Activated T-cell treated with anti-CD3 and anti-CD28 coated beads, Interleukin-2, amount 50 U/mL, for 24 hours (primary cell): ENCODE measurements around the gene CELA2A.
"Not testable (repeated sequence)": the region's sequence is repeated elsewhere in the genome, so short reads cannot be mapped to it uniquely, and the experiment has no call there.

Source experiments
- DNase-seq: peaks from one replicate; pipeline ENCODE4 v3.0.0-alpha.2; 2020
- H3K27ac Mint-ChIP-seq: 2 replicates; pipeline ENCODE4 v1.8.0; 2020; ENCODE audit warnings: mild to moderate bottlenecking, mixed read lengths
- H3K27me3 Mint-ChIP-seq: 2 replicates; pipeline ENCODE4 v1.8.0; 2020; ENCODE audit warnings: mixed read lengths
- H3K36me3 Mint-ChIP-seq: 2 replicates; pipeline ENCODE4 v1.8.0; 2020; ENCODE audit warnings: low read depth, mixed read lengths
- H3K4me1 Mint-ChIP-seq: 2 replicates; pipeline ENCODE4 v1.8.0; 2020; ENCODE audit warnings: low read depth, mixed read lengths
- H3K4me3 Mint-ChIP-seq: 2 replicates; pipeline ENCODE4 v1.8.0; 2020; ENCODE audit warnings: mild to moderate bottlenecking, moderate library complexity, mixed read lengths
- H3K9me3 Mint-ChIP-seq: 2 replicates; pipeline ENCODE4 v1.8.0; 2020; ENCODE audit warnings: mixed read lengths

CELA2A gene

DNA sequence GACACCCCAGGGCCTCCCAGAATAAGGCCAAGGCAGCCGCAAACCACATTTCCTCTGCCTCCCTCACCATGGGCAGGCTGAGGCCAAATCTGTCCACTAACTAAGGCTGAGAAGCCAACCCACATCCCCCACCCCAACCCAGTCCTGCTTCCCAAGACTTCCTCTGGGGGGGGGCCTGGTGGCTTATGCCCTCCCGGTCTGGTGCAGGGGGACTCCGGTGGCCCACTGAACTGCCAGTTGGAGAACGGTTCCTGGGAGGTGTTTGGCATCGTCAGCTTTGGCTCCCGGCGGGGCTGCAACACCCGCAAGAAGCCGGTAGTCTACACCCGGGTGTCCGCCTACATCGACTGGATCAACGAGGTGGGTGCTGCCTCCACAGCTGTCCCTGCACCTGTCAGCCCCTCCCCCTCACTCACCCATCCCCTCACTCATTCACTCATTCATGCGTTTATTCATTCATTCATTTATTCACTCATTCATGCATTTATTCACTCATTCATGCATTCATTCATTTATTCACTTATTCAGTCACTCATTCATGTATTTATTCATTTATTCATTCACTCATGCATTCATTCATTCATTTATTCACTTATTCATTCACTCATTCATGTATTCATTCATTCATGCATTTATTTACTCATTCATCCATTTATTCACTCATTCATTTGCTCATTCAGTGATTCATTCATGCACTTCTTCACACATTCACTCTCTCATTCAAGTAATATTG is 11.0 kb upstream of the CELA2A start:
- Mint-ChIP-seq H3K27me3 (peaks cover 4% of the 10 kb centered on the region), H3K9me3 (no peaks in the 10 kb centered on the region), H3K4me3 (no peak overlapping the region), H3K4me1 (no peaks in the 10 kb centered on the region), H3K27ac (no peak overlapping the region), H3K36me3 (no peaks in the 10 kb centered on the region)
- DNase-seq, result no peak

DNA sequence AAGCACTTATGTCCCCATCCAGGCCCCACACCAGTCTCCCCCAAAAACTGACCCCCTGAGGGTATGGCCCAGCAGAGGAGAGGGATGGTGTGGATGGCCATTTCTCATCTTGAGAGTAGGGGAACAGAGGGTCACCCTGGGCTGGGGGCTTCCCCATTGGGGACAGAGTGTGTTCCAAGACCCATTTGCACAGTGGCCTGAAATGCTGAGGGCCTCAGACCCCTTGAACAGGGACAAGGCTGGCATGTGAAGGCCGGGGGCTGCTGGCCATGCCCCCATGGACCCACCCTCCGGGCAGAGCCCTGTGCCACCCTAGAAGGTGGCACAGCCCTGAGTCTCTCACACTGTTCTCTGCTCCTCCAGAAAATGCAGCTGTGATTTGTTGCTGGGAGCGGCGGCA is 10.3 kb upstream of the CELA2A start:
- Mint-ChIP-seq H3K27me3 (peaks cover 4% of the 10 kb centered on the region), H3K4me1 (no peaks in the 10 kb centered on the region), H3K36me3 (no peaks in the 10 kb centered on the region), H3K4me3 (no peak overlapping the region), H3K9me3 (no peaks in the 10 kb centered on the region), H3K27ac (no peak overlapping the region)
- DNase-seq, result no peak

GRCh38 chr1:15448877-15449462 is 7.6 kb upstream of the CELA2A start:
- peaks cover 6% of the 10 kb centered on the region for H3K27me3 Mint-ChIP-seq
- H3K4me1 Mint-ChIP-seq, result no peaks in the 10 kb centered on the region
- no peaks in the 10 kb centered on the region for H3K9me3 Mint-ChIP-seq
- H3K4me3 Mint-ChIP-seq, result no peak overlapping the region
- no peaks in the 10 kb centered on the region for H3K36me3 Mint-ChIP-seq
- H3K27ac Mint-ChIP-seq, result no peak overlapping the region
- no peak for DNase-seq

GRCh38 chr1:15449567-15449966 is 7.0 kb upstream of the CELA2A start:
- Mint-ChIP-seq H3K4me1 (no peaks in the 10 kb centered on the region), H3K9me3 (no peaks in the 10 kb centered on the region), H3K27ac (no peak overlapping the region), H3K36me3 (no peaks in the 10 kb centered on the region), H3K4me3 (no peak overlapping the region), H3K27me3 (peaks cover 6% of the 10 kb centered on the region)
- DNase-seq, result no peak

- DNase-seq, result no peak
- Mint-ChIP-seq H3K9me3 (no peaks in the 10 kb centered on the region), H3K27me3 (peaks cover 6% of the 10 kb centered on the region), H3K4me1 (no peaks in the 10 kb centered on the region), H3K27ac (no peak overlapping the region), H3K36me3 (no peaks in the 10 kb centered on the region), H3K4me3 (no peak overlapping the region)
Observed at GRCh38 chr1:15451014-15451722, 5.4 kb upstream of the CELA2A start.

DNA sequence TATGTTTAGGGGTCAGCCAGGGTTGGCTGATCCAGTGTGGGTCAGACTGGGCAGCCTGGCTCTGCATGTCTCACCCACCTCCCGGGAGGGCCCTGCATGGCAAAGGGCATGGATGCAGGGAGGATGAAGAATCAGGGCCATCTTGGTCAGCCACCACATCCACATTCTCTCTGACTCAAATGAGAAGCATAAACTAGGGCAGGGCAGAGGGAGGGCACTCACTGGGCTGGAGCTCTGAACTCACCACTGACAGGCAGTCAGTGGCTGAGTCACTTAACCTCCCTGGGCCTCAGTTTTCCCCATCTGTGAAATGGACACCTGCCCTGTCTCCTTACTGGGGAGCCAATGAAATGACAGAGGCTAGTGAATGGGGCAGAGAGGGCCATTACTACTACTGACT is 4.3 kb upstream of the CELA2A start:
- no peak overlapping the region for H3K27ac Mint-ChIP-seq
- H3K27me3 Mint-ChIP-seq, result peaks cover 4% of the 10 kb centered on the region
- H3K9me3 Mint-ChIP-seq, result no peaks in the 10 kb centered on the region
- no peaks in the 10 kb centered on the region for H3K4me1 Mint-ChIP-seq
- DNase-seq, result no peak
- H3K36me3 Mint-ChIP-seq, result no peaks in the 10 kb centered on the region
- no peak overlapping the region for H3K4me3 Mint-ChIP-seq

GRCh38 chr1:15452866-15453571 is 3.5 kb upstream of the CELA2A start:
- no peaks in the 10 kb centered on the region for H3K36me3 Mint-ChIP-seq
- H3K27ac Mint-ChIP-seq, result no peak overlapping the region
- no peaks in the 10 kb centered on the region for H3K4me1 Mint-ChIP-seq
- H3K27me3 Mint-ChIP-seq, result peaks cover 2% of the 10 kb centered on the region
- no peaks in the 10 kb centered on the region for H3K9me3 Mint-ChIP-seq
- no peak overlapping the region for H3K4me3 Mint-ChIP-seq
- no peak for DNase-seq

- H3K4me3 Mint-ChIP-seq, result no peak overlapping the region
- H3K27me3 Mint-ChIP-seq, result peaks cover 2% of the 10 kb centered on the region
- no peaks in the 10 kb centered on the region for H3K36me3 Mint-ChIP-seq
- no peaks in the 10 kb centered on the region for H3K9me3 Mint-ChIP-seq
- no peaks in the 10 kb centered on the region for H3K4me1 Mint-ChIP-seq
- H3K27ac Mint-ChIP-seq, result no peak overlapping the region
- no peak for DNase-seq
Observed at GRCh38 chr1:15453734-15454133, 2.8 kb upstream of the CELA2A start.

- Mint-ChIP-seq H3K36me3 (no peaks in the 10 kb centered on the region), H3K27me3 (peaks cover 2% of the 10 kb centered on the region), H3K27ac (no peak overlapping the region), H3K4me1 (no peaks in the 10 kb centered on the region), H3K4me3 (no peak overlapping the region), H3K9me3 (no peaks in the 10 kb centered on the region)
- no peak for DNase-seq
Observed at GRCh38 chr1:15454256-15454655, 2.3 kb upstream of the CELA2A start.

DNA sequence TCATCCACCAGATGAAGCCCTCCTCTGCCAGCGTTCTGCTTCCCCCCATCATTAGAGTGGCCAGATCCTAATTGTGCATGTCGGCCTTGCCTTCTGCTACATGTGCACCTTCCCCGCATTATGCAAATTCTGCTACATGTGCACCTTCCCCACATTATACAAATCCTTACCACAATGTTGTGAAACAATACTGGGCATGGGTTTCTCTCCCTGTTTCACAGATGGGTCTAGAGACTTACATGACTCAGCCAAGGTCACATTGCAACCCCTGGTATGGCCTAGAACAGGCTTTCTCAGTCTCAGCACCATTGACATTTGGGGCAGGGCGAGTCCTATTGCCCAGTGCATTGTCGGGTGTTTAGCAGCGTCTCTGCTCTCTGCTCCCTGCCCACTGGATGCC is 1.0 kb upstream of the CELA2A start:
- Mint-ChIP-seq H3K4me1 (no peaks in the 10 kb centered on the region), H3K36me3 (no peaks in the 10 kb centered on the region), H3K27ac (no peak overlapping the region), H3K27me3 (peaks cover 2% of the 10 kb centered on the region), H3K4me3 (no peak overlapping the region), H3K9me3 (no peaks in the 10 kb centered on the region)
- no peak for DNase-seq

GRCh38 chr1:15457585-15457984 is 1.1 kb downstream of the CELA2A start:
- Mint-ChIP-seq H3K4me1 (no peaks in the 10 kb centered on the region), H3K27ac (no peak overlapping the region), H3K27me3 (no peaks in the 10 kb centered on the region), H3K36me3 (no peaks in the 10 kb centered on the region), H3K4me3 (no peak overlapping the region), H3K9me3 (no peaks in the 10 kb centered on the region)
- DNase-seq, result no peak

- H3K4me1 Mint-ChIP-seq, H3K27me3 Mint-ChIP-seq, H3K9me3 Mint-ChIP-seq, H3K27ac Mint-ChIP-seq, DNase-seq, H3K36me3 Mint-ChIP-seq, H3K4me3 Mint-ChIP-seq: not testable (repeated sequence)
Observed at GRCh38 chr1:15458388-15458787, 1.9 kb downstream of the CELA2A start.

DNA sequence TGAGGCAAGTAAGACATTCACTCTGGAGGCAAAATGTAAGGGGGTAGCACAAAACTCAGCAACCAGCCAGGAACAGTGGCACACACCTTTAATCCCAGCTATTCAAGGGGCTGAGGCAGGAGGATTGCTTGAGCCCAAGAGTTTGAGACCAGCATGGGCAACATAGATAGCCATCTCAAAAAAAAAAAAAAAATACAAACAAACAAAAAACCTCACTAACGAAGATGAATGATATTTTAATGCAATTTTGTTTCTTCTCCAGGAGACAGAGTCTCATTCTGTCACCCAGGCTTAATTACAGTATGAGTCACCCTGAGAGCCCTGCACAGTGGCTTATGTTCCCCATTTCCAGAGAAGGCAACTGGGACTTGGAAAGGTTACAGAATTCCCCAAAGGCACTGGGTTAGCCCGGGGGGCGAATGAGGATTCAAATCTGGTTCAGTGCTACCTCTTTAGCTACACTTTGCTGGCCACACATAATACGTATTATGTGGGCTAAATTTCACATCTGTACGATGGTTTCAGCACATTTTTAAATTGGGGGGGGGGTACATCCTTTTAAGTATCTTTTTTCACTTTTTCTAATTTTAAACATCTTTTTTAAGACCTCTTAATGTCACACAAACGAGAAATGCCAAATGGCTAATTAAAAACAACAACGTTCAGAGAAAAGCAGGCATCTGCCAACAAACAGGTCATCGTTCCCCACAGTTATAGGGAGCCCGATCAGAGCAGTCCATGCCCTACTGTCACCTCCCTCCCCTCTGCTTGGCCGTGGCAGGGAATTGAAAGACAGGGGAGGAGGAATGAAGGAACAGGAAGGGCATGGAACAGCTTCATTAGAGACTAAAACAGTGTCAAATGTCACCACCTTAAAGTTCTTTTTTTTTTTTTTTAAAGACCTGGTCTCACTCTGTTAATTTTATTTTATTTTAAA is 3.5 kb downstream of the CELA2A start:
- H3K4me3 Mint-ChIP-seq, result no peak overlapping the region
- no peak for DNase-seq
- H3K27ac Mint-ChIP-seq, result no peak overlapping the region
- no peaks in the 10 kb centered on the region for H3K36me3 Mint-ChIP-seq
- peaks cover 6% of the 10 kb centered on the region for H3K27me3 Mint-ChIP-seq
- no peaks in the 10 kb centered on the region for H3K9me3 Mint-ChIP-seq
- no peaks in the 10 kb centered on the region for H3K4me1 Mint-ChIP-seq

GRCh38 chr1:15460708-15461095 is 4.2 kb downstream of the CELA2A start:
- H3K36me3 Mint-ChIP-seq, result no peaks in the 10 kb centered on the region
- no peaks in the 10 kb centered on the region for H3K9me3 Mint-ChIP-seq
- H3K4me3 Mint-ChIP-seq, result no peak overlapping the region
- peaks cover 9% of the 10 kb centered on the region for H3K27me3 Mint-ChIP-seq
- no peak for DNase-seq
- no peaks in the 10 kb centered on the region for H3K4me1 Mint-ChIP-seq
- no peak overlapping the region for H3K27ac Mint-ChIP-seq
